ENCODE data around the gene KIAA2012.
"Not testable (repeated sequence)": the region's sequence is repeated elsewhere in the genome, so short reads cannot be mapped to it uniquely, and the experiment has no call there.

Gene KIAA2012

GRCh38 chr2:202121532-202122162 is 48.6 kb downstream of the KIAA2012 start:
- DNase-seq, result peak; percentile 10

- DNase-seq, result no peak
These were observed 49.1 kb downstream of the KIAA2012 start for GRCh38 chr2:202122163-202122540.

DNA sequence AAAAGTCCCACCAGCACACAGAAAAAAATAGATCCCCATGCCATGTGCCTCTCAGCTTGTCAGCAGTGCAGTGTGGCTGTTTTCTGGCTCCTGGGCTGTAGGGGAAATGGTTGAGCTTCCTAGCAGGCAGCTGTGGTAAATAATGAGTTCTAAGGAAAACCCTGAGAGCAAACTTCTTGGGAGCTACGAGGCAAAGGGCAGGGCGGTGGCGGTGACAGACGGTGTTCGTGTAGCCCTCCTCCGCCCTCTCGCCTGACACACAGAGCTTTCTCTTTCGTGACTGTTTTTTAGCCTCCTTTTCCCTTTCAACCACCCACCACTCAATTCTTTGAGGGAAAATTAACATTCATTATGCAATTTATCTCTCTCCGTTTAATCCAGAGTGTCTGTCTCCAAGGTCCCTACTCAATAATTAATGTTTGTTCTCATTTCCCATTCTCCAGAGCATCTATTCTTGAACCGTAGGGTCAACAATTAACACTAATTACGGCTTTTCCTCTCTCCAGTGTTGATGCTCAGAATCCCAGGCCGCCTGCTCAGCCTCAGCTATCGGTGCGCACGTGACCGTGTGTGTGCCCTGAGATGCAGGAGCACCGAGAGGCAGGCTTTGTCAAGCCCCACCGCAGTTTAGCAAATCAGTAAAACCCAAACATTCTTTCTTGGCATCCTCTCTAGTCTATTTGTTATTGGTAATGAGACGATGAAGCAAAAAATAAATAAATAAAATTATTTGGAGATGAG is 50.1 kb downstream of the KIAA2012 start:
- no peak for DNase-seq

GRCh38 chr2:202124286-202124685 is 51.2 kb downstream of the KIAA2012 start:
- no peak for DNase-seq

GRCh38 chr2:202127687-202128331 is 54.8 kb downstream of the KIAA2012 start:
- DNase-seq, result no peak

GRCh38 chr2:202129841-202130240 is 56.8 kb downstream of the KIAA2012 start:
- no peak for DNase-seq

DNA sequence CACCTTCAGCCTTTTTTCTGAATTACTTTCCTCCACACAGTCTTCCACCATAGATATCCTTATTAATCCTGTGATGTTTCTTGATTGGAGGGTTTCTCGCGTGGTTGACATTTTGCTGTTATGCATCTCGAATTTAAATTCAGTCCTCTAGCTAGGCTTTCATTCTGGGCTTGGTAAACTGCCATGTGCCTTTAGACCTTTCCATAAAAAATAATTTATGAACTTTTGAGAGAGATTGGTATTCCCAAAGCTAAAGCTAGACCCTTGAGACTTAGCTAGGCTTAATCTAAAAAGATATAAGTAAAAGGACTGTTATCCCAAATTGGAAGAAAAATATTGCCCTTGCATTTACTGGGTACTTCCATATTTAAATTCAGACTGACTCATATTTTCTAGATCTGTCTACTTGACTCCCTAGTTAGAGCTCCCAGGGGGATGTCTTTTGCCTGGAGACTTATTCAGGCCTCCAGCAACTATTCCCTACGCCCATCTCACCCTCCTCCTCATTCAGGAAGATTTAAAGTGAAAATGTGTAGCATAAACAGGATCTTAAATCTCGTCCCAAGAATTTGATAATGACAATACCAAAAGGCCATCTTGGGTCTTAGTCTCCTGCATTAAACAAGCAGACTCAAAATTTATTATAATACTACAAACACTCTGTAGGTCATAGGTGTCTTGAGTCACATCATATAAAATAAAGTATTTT is 60.3 kb downstream of the KIAA2012 start:
- no peak for DNase-seq

- no peak for DNase-seq
These were observed 60.8 kb downstream of the KIAA2012 start for GRCh38 chr2:202133909-202134265.

- DNase-seq, result no peak
These were observed 62.2 kb downstream of the KIAA2012 start for GRCh38 chr2:202135091-202135874.

GRCh38 chr2:202136039-202136438 is 63.0 kb downstream of the KIAA2012 start:
- DNase-seq, result not testable (repeated sequence)

GRCh38 chr2:202136526-202136925 is 63.5 kb downstream of the KIAA2012 start:
- DNase-seq, result no peak

- DNase-seq, result no peak
These were observed 67.6 kb downstream of the KIAA2012 start for GRCh38 chr2:202140522-202141252.

DNA sequence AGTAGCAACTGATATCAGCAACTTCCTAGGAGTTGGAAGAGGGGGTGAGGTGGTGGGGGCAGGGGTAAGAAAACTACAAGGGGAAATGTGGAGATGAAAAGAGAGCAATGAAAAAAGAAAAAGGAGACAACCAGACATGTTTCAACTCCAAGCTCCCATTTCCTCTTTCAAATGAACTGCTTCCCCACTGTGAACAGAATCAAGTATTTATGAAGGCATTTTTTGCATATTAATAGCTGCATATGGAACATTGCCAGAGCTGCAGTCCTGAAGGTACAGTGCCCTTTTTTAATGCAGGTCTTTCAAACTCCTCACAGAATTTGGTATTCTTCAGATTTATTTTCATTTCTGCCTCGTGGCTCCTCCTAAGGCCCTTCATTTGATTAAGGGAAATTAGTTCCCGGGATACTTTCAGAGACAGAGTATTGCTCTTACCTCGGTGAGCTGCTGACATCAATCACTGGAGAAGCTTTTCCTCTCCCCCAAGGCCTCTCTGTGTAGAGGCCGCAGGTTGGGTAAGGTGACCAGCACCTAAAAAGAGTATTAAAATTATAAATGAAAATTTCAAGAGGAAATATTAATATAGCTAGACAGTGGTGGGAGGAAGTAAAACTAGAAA is 68.4 kb downstream of the KIAA2012 start:
- DNase-seq, result no peak

GRCh38 chr2:202142540-202142939 is 69.5 kb downstream of the KIAA2012 start:
- no peak for DNase-seq

GRCh38 chr2:202147775-202148174 is 74.7 kb downstream of the KIAA2012 start:
- DNase-seq, result no peak

DNA sequence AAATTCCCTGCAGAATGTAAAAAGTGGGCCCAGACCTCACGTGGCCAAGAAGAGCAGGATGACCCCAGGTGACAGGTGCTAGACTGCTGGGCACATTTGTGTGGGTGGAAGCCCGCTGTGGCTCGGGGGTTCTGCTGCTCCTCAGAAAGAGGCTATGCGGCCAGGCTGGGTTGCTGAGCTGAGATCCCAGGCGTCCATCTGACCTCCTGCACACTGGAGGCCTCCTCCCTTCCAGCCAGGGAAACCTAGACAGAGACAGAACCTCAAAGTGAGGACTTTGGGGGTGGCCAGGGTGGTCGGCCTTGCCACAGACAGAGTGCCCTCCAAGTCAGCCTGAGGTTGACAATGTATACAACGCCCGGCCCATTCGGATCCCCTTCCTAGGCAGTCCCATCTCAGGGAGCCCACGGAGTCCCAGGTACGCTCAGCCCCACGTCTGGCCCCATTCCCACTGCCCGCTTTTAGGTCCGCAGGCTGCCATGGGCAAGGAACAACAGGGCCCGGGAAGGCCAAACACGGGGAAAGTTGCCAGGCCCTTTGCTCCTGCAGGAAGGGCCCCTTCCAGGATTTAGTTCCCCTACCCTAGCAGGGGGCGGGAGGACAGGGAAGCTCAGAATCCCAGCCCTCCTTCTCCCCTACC is 75.6 kb downstream of the KIAA2012 start:
- DNase-seq, result no peak

- no peak for DNase-seq
These were observed 76.2 kb downstream of the KIAA2012 start for GRCh38 chr2:202149155-202149762.

DNA sequence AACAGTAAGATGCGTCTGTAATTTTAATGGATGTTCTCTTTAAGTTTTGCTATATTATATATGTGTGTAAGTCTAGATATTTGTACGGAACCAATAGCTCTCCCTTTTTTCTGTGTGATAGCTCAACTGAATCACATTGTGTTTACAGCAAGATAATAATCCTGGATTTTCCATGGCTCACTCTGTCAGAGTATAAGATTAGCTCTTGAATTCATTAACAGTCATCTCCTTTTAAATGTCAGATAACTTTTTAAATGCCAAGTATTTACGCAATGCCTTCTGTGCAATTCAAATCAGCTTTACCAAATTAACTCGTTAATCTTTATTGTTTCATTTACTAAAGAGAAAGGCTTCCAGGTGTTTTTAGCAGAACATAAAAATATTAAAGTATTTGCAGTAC is 76.9 kb downstream of the KIAA2012 start:
- DNase-seq, result no peak

DNA sequence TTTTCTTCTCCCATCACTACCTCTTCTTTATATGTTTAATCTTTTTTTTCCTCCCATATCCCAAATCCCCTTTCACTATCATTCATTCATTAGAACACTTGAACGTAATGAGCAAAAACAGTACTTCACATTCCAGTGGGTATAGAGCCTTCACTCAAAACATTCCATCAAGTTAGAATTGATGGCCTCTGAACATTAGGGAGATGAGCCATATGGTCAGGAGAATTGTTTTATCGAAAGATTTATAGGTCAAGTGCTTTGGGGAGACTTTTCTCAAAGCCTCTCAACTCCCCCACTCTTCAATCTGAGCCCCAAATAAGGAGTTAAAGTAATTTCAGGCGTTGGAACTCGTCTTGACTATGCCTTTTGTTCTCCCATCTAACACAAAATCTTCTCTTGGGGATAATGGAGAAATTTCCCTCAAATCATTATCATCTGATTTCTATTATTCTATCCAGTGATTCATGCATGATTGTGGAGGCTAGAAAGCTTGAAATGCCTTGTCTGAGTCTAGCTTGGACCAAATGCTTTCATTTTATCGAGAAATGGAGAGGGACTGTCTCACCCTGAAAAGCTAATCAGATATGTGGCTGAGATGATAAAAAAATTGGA is 79.2 kb downstream of the KIAA2012 start:
- no peak for DNase-seq

DNA sequence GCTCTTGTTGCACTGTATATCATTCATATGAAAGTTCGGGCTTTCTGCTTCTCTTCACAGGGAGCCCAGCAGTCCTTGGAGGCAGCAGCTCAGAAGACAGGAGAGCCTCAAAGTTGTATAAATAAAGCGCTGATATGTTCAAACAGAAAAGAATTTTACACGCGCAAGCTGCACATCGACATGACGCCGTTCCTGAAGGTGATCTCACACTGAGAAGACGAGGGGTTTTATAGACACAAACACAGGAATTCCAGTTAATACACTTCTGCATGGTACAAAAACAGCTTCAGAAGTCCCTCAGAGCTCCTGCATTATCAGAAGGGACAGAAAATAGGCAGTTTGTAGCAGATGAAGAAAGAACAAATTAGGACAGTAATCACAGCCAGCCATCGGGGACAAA is 81.6 kb downstream of the KIAA2012 start:
- no peak for DNase-seq

Measured in CD4-positive, alpha-beta T cell treated with Interleukin-4 for 4 hours (primary cell).